Spleen (tissue), 7 donors: Measurements from ENCODE around the gene GPR15LG.

Experiments
- CTCF ChIP-seq, 11 experiments: fragments of 200-600 bp in 7 of 11; fragments of 450-650 bp in 4 of 11; sonication (generic) in 4 of 11; IDR thresholded peaks in 8 of 11; conservative IDR thresholded peaks in 3 of 11; 1 replicate in 7 of 11; 2 replicates in 4 of 11; pipeline versions ENCODE4 v1.4.0 to v1.8.0; 2016 to 2021; ENCODE audit warnings: antibody characterized with exemption in 11 of 11, inconsistent platforms in 4 of 11, mild to moderate bottlenecking in 1 of 11
- POLR2A ChIP-seq, 3 donors: fragments of 450-650 bp; IDR thresholded peaks; one replicate each; pipeline ENCODE4 v1.5.1; 2017; ENCODE audit warnings: antibody characterized with exemption in 3 of 3, mild to moderate bottlenecking in 1 of 3
- POLR2AphosphoS5 ChIP-seq, 3 donors: sonication (generic); formaldehyde crosslinking; IDR thresholded peaks; one replicate each; pipeline ENCODE4 v1.5.1; 2017; ENCODE audit warnings: antibody characterized with exemption in 3 of 3
- donor health status: DM: no; HTN: no; CAD: no; lungs with moderate emphysema.
- donor health status: DM: no; HTN: no; CAD: no.
- donor health status: DM: no; HTN: no; CAD: no.

DNA sequence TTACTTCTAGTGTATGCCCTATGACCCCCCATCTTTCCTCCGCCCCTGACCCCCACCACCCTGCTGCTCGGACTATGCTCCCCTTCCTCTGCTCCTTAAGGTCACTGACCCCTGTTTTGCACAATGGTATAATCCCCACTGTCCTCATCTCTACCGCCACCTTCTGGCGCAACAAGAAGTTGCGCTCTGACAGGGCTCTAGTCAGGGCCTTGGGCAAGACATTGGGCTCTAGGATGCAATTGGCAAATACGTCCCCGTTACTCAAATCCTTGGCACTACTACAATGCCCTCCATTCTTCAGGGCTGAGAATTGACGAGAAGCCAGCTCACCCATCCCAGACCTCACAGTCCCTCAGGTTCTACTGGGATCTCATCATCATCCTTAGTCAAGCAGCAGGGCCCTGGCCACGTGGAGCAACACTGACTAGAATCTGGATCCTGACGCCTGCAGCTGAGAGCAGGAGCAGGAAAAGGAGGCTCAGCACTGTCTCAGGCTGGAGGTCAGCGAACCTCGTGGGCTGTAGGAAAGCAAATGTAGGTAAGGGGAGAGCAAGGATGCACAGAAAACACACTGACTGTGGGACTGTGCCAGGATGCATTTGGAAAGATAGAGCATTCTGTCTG is 41.1 kb downstream of the GPR15LG start:
- TF ChIP-seq CTCF (IDR thresholded peaks at IDR 0.05 in 8 of 11, conservative IDR thresholded peaks at IDR 0.05 in 3 of 11): peak in 6 of 11 experiments; percentile 15 to 68 (median 36)
- no peak for TF ChIP-seq POLR2A (IDR thresholded peaks at IDR 0.05)
- no peak for TF ChIP-seq POLR2AphosphoS5 (IDR thresholded peaks at IDR 0.05)
